H9 (cell line): Measurements from ENCODE around the gene PLXNA2. TPM values are rescaled to one million over a fixed set of nuclear protein-coding genes. Genes with fewer than 3 reads are reported as not detected.

ENCODE experiments used
- DNase-seq: peaks from one replicate; pipeline ENCODE4 v3.0.0-alpha.2; 2017
- H2AFZ ChIP-seq: one replicate; pipeline ENCODE4 v1.6.1; 2013; ENCODE audit warnings: mild to moderate bottlenecking, low read length, control low read depth, moderate library complexity
- H2AK5ac ChIP-seq: 2 replicates; pipeline ENCODE4 v1.6.1; 2013; ENCODE audit warnings: low read length, control low read depth, mixed read lengths; ENCODE audit not compliant: insufficient read length
- H2BK120ac ChIP-seq: one replicate; pipeline ENCODE4 v1.6.1; 2013; ENCODE audit warnings: low read depth, mild to moderate bottlenecking, low read length, control low read depth, inconsistent platforms; ENCODE audit not compliant: poor library complexity, severe bottlenecking
- H2BK12ac ChIP-seq: 2 replicates; pipeline ENCODE4 v1.6.1; 2013; ENCODE audit warnings: low read length, control low read depth, mixed read lengths, low read depth; ENCODE audit not compliant: insufficient read length
- H2BK15ac ChIP-seq: 2 replicates; pipeline ENCODE4 v1.6.1; 2013; ENCODE audit warnings: low read depth, low read length, control low read depth
- H2BK20ac ChIP-seq: one replicate; pipeline ENCODE4 v1.6.1; 2013; ENCODE audit warnings: low read depth, mild to moderate bottlenecking, low read length, control low read depth, inconsistent platforms; ENCODE audit not compliant: poor library complexity, severe bottlenecking
- H2BK5ac ChIP-seq: 2 replicates; pipeline ENCODE4 v1.6.1; 2013; ENCODE audit warnings: low read length, control low read depth, mixed read lengths; ENCODE audit not compliant: insufficient read length
- H3K14ac ChIP-seq: 2 replicates; pipeline ENCODE4 v1.6.1; 2013; ENCODE audit warnings: low read length, control low read depth; ENCODE audit not compliant: insufficient read depth
- H3K18ac ChIP-seq: 2 replicates; pipeline ENCODE4 v1.6.1; 2013; ENCODE audit warnings: low read depth, mild to moderate bottlenecking, mixed read lengths, low read length, control low read depth; ENCODE audit not compliant: insufficient read length
- H3K23ac ChIP-seq: 2 replicates; pipeline ENCODE4 v1.6.1; 2013; ENCODE audit warnings: low read length, control low read depth, mixed read lengths, low read depth; ENCODE audit not compliant: insufficient read length
- H3K23me2 ChIP-seq: 2 replicates; pipeline ENCODE4 v1.6.1; 2013; ENCODE audit warnings: low read depth, mild to moderate bottlenecking, mixed read lengths, low read length, control low read depth; ENCODE audit not compliant: insufficient read length, poor library complexity, severe bottlenecking
- H3K27ac ChIP-seq: 2 replicates; pipeline ENCODE4 v1.5.1; 2013; ENCODE audit warnings: low read length, control low read depth, mixed read lengths, low read depth; ENCODE audit not compliant: insufficient read length
- H3K27me3 ChIP-seq: 2 replicates; pipeline ENCODE4 v1.6.1; 2013; ENCODE audit warnings: low read length, control low read depth, inconsistent platforms; ENCODE audit not compliant: insufficient read depth
- H3K4ac ChIP-seq: 2 replicates; pipeline ENCODE4 v1.6.1; 2013; ENCODE audit warnings: low read depth, mild to moderate bottlenecking, control low read depth, inconsistent platforms, low read length, moderate library complexity
- H3K4me1 ChIP-seq: 2 replicates; pipeline ENCODE4 v1.6.1; 2013; ENCODE audit warnings: low read length, control low read depth, inconsistent platforms; ENCODE audit not compliant: insufficient read depth
- H3K4me2 ChIP-seq: 2 replicates; pipeline ENCODE4 v1.6.1; 2013; ENCODE audit warnings: low read length, control low read depth, mixed read lengths; ENCODE audit not compliant: insufficient read length, insufficient read depth
- H3K56ac ChIP-seq: 2 replicates; pipeline ENCODE4 v1.6.1; 2013; ENCODE audit warnings: low read depth, mild to moderate bottlenecking, mixed read lengths, low read length, control low read depth; ENCODE audit not compliant: insufficient read length
- H3K79me1 ChIP-seq: 2 replicates; pipeline ENCODE4 v1.6.1; 2013; ENCODE audit warnings: low read depth, mild to moderate bottlenecking, moderate library complexity, low read length, control low read depth, inconsistent platforms; ENCODE audit not compliant: insufficient read depth, poor library complexity, severe bottlenecking
- H3K79me2 ChIP-seq: 2 replicates; pipeline ENCODE4 v1.6.1; 2013; ENCODE audit warnings: low read length, control low read depth, inconsistent platforms; ENCODE audit not compliant: insufficient read depth
- H3K9ac ChIP-seq: 2 replicates; pipeline ENCODE4 v1.6.1; 2013; ENCODE audit warnings: low read length, control low read depth, mixed read lengths; ENCODE audit not compliant: insufficient read length; ENCODE audit errors: extremely low read depth
- H3K9me3 ChIP-seq: one replicate; pipeline ENCODE4 v1.6.1; 2013; ENCODE audit warnings: low read depth, low read length, inconsistent platforms; ENCODE audit not compliant: control insufficient read depth
- H3T11ph ChIP-seq: one replicate; pipeline ENCODE4 v1.6.1; 2013; ENCODE audit warnings: mild to moderate bottlenecking, low read length, control low read depth, inconsistent platforms
- H4K20me1 ChIP-seq: one replicate; pipeline ENCODE4 v1.6.1; 2013; ENCODE audit not compliant: control insufficient read depth, insufficient read length, insufficient read depth
- H4K5ac ChIP-seq: 2 replicates; pipeline ENCODE4 v1.6.1; 2013; ENCODE audit warnings: low read depth, mild to moderate bottlenecking, mixed read lengths, low read length, control low read depth; ENCODE audit not compliant: insufficient read length
- H4K8ac ChIP-seq: replicated peaks from 2 replicates; pipeline ENCODE4 v1.6.1; 2013; ENCODE audit warnings: low read length, control low read depth, mixed read lengths, low read depth; ENCODE audit not compliant: insufficient read length
- H4K91ac ChIP-seq: 2 replicates; pipeline ENCODE4 v1.6.1; 2013; ENCODE audit warnings: low read depth, mild to moderate bottlenecking, moderate library complexity, mixed read lengths, low read length, control low read depth; ENCODE audit not compliant: insufficient read length
- H3K27ac Mint-ChIP-seq, 3 experiments: 2 replicates in 2 of 3; 3 replicates in 1 of 3; pipeline ENCODE4 v1.8.0; 2020 to 2021; ENCODE audit warnings: mixed read lengths in 3 of 3, mild to moderate bottlenecking in 1 of 3, moderate library complexity in 1 of 3
- H3K27me3 Mint-ChIP-seq: 2 replicates; pipeline ENCODE4 v1.8.0; 2021; ENCODE audit warnings: low read depth, mild to moderate bottlenecking, moderate library complexity, mixed read lengths
- H3K36me3 Mint-ChIP-seq, 3 experiments: 2 replicates in 2 of 3; 3 replicates in 1 of 3; pipeline ENCODE4 v1.8.0; 2020 to 2021; ENCODE audit warnings: low read depth in 3 of 3, mixed read lengths in 3 of 3; ENCODE audit not compliant: insufficient read depth in 1 of 3
- H3K4me1 Mint-ChIP-seq, 2 experiments: 2 replicates each; pipeline ENCODE4 v1.8.0; 2020; ENCODE audit warnings: mixed read lengths in 2 of 2
- H3K4me3 Mint-ChIP-seq, 2 experiments: 2 replicates in 1 of 2; 3 replicates in 1 of 2; pipeline ENCODE4 v1.8.0; 2020 to 2021; ENCODE audit warnings: mild to moderate bottlenecking in 2 of 2, mixed read lengths in 2 of 2, moderate library complexity in 1 of 2
- H3K9me3 Mint-ChIP-seq, 2 experiments: 2 replicates in 1 of 2; 3 replicates in 1 of 2; pipeline ENCODE4 v1.8.0; 2020; ENCODE audit warnings: mild to moderate bottlenecking in 2 of 2, mixed read lengths in 2 of 2, moderate library complexity in 1 of 2
- WGBS: extraction: QIAGEN DNeasy Blood & Tissue Kit; methylation state at CpG from one replicate; pipeline ENCODE4 v1.1.7; 2013; ENCODE audit warnings: missing lambda C conversion rate, low lambda C conversion rate, mixed read lengths; ENCODE audit not compliant: insufficient read length; ENCODE audit errors: extremely low coverage; 5-methylcytosine and 5-hydroxymethylcytosine counted together
- total RNA-seq: library from RNA; stranded (reverse); gene quantifications from 2 replicates; pipeline ENCODE4 v1.2.1, GENCODE V29; 2021
- TF ChIP-seq, protein P1 (sequence below): fragments of 200-600 bp; sonication (generic); conservative IDR thresholded peaks from 3 replicates; pipeline ENCODE4 v1.8.0; 2021; ENCODE audit warnings: antibody characterized with exemption, mild to moderate bottlenecking

PLXNA2 gene
- total RNA-seq, 1 experiment from 2014 or later = 0.57 TPM

DNA sequence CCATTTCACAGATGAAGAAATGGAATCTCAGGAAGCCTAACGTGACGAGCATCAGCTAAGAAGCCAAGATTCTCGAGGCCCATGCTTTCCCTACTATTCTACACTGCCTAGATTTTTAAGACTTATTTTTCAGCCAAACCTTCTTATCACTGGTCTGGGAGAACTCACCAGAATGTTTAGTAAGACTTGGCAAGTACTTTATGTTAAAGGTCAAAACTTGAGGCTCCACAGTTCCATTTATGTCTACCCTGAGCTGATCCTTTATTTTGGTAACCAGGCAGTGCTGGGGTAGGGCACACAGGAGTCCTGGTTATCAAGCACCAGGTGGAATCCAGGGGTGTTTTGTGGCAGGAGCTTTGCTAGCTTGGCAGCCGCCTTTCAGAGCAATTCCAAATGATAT is 16.8 kb downstream of the PLXNA2 start:
- no peak for DNase-seq
- Histone ChIP-seq H4K91ac (no peak overlapping the region), H2BK15ac (no peak overlapping the region), H3K9me3 (no peaks in the 10 kb centered on the region), H3K14ac (no peak overlapping the region), H2BK120ac (no peak overlapping the region), H3K27ac (no peak overlapping the region), H2AFZ (no peak overlapping the region), H4K8ac (no peak overlapping the region), H3K79me2 (no peaks in the 10 kb centered on the region), H3K27me3 (no peaks in the 10 kb centered on the region), H2BK20ac (no peak overlapping the region), H3T11ph (no peak overlapping the region), H3K56ac (no peak overlapping the region), H3K23me2 (no peaks in the 10 kb centered on the region), H3K23ac (no peak overlapping the region), H3K18ac (no peak overlapping the region), H3K4me1 (peaks cover 7% of the 10 kb centered on the region; the same call in 1 of the 2 replicates), H3K9ac (no peak overlapping the region), H4K20me1 (no peaks in the 10 kb centered on the region), H2BK12ac (no peak overlapping the region), H2BK5ac (no peak overlapping the region), H3K4ac (no peak overlapping the region), H3K79me1 (no peaks in the 10 kb centered on the region), H4K5ac (no peak overlapping the region), H2AK5ac (no peak overlapping the region), H3K4me2 (no peak overlapping the region)
- no peaks in the 10 kb centered on the region; a peak in 1 of 7 replicates for H3K36me3 Mint-ChIP-seq
- H3K9me3 Mint-ChIP-seq = no peaks in the 10 kb centered on the region; a peak in 1 of 5 replicates
- WGBS = no CpG with 5 or more reads among the region's 4 CpGs
- no peak overlapping the region for H3K4me3 Mint-ChIP-seq
- peaks cover 15% of the 10 kb centered on the region for H3K27me3 Mint-ChIP-seq
- H3K27ac Mint-ChIP-seq = no peak overlapping the region
- peaks cover 32 to 35% of the 10 kb centered on the region in 2 experiments for H3K4me1 Mint-ChIP-seq
- TF ChIP-seq, protein P1, sequence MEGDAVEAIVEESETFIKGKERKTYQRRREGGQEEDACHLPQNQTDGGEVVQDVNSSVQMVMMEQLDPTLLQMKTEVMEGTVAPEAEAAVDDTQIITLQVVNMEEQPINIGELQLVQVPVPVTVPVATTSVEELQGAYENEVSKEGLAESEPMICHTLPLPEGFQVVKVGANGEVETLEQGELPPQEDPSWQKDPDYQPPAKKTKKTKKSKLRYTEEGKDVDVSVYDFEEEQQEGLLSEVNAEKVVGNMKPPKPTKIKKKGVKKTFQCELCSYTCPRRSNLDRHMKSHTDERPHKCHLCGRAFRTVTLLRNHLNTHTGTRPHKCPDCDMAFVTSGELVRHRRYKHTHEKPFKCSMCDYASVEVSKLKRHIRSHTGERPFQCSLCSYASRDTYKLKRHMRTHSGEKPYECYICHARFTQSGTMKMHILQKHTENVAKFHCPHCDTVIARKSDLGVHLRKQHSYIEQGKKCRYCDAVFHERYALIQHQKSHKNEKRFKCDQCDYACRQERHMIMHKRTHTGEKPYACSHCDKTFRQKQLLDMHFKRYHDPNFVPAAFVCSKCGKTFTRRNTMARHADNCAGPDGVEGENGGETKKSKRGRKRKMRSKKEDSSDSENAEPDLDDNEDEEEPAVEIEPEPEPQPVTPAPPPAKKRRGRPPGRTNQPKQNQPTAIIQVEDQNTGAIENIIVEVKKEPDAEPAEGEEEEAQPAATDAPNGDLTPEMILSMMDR = no peak
